Naive thymus-derived CD8-positive, alpha-beta T cell (primary cell): ENCODE results near the gene RASA2. TPM values are rescaled to one million over a fixed set of nuclear protein-coding genes. Genes with fewer than 3 reads are reported as not detected.
"Not testable (repeated sequence)": the region's sequence is repeated elsewhere in the genome, so short reads cannot be mapped to it uniquely, and the experiment has no call there.

ENCODE experiments used
- ATAC-seq, 2 donors: fragments of 150-1000 bp; cut with Tn5 transposase in 1 of 2; sonication (Bioruptor Pico), chemical (Tn5 transposase) in 1 of 2; 1 replicate in 1 of 2; 2 replicates in 1 of 2; pipeline ENCODE4 v1.10.0; 2021; ENCODE audit warnings: mild to moderate bottlenecking in 2 of 2, moderate library complexity in 2 of 2
- POLR2A ChIA-PET: fragments of 350-600 bp; sonication (Branson Sonifier 250); formaldehyde crosslinking; loops from one replicate; lab custom pipeline; 2021; ENCODE audit warnings: antibody characterized with exemption; lab: Charles Lee
- DNase-seq, 10 donors: peaks; one replicate each; pipeline versions ENCODE4 v3.0.0 to v3.0.0-alpha.2; 2020 to 2022
- H3K27ac Mint-ChIP-seq, 10 donors: one replicate each; pipeline ENCODE4 v1.8.0; 2020 to 2022; ENCODE audit warnings: mild to moderate bottlenecking in 10 of 10, mixed read lengths in 10 of 10, moderate library complexity in 4 of 10, inconsistent platforms in 1 of 10
- H3K27me3 Mint-ChIP-seq, 5 donors: one replicate each; pipeline ENCODE4 v1.8.0; 2021 to 2022; ENCODE audit warnings: mixed read lengths in 5 of 5
- H3K36me3 Mint-ChIP-seq, 3 donors: one replicate each; pipeline ENCODE4 v1.8.0; 2020 to 2022; ENCODE audit warnings: mixed read lengths in 3 of 3, mild to moderate bottlenecking in 2 of 3, inconsistent platforms in 1 of 3
- H3K4me1 Mint-ChIP-seq, 4 donors: one replicate each; pipeline ENCODE4 v1.8.0; 2021 to 2022; ENCODE audit warnings: mixed read lengths in 4 of 4
- H3K4me3 Mint-ChIP-seq, 10 donors: one replicate each; pipeline ENCODE4 v1.8.0; 2020 to 2022; ENCODE audit warnings: mild to moderate bottlenecking in 10 of 10, mixed read lengths in 10 of 10, moderate library complexity in 6 of 10, inconsistent platforms in 1 of 10
- H3K9me3 Mint-ChIP-seq, 9 donors: one replicate each; pipeline ENCODE4 v1.8.0; 2020 to 2022; ENCODE audit warnings: mixed read lengths in 9 of 9, mild to moderate bottlenecking in 3 of 9, inconsistent platforms in 1 of 9, moderate library complexity in 1 of 9
- polyA plus RNA-seq, 3 donors: library from polyadenylated mRNA; unstranded; fragments of 300-500 nt; fragmentation: Illumina TruSeq; gene quantifications; one replicate each; pipeline ENCODE4 v1.2.3, GENCODE V29; 2021
- total RNA-seq, 8 experiments: library from RNA in 2 of 8; stranded (reverse) in 2 of 8; gene quantifications; one replicate each; pipeline ENCODE4 v1.2.3 and lab custom pipeline; 2021 to 2026

RASA2 gene
- total and polyA plus RNA-seq, 5 experiments from 2014 or later = 55.0 to 124 (median 66.8) TPM

DNA sequence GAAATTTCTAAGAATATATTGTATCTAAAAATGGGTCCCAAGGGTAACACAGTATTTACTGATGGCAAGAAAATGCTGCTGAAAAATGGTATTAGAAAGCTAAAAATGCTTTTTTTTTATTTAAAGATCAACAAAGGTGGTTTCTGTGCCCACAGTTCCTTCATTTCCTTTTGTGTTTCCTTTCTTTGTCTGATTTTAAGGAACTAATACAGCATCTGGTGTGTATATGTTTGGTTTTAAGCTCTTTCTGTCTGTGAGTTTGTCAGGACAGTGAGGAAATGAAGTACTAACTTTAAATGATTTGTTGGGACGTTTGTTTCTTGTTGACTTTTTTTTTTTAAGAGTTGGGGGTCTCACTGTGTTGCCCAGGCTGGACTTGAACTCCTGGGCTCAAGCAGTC, 38.2 kb downstream of the RASA2 start:
- Mint-ChIP-seq H3K27ac (peak overlapping the region; percentile 60 to 92 (median 87)), H3K9me3 (no peaks in the 10 kb centered on the region), H3K27me3 (no peaks in the 10 kb centered on the region), H3K4me3 (peak overlapping the region in 7 of 10 donors; percentile 8 to 54 (median 33)), H3K36me3 (peaks cover 0 to 54% (median 12%) of the 10 kb centered on the region in 3 donors), H3K4me1 (peaks cover 40 to 84% (median 71%) of the 10 kb centered on the region in 4 donors)
- ATAC-seq = no peak
- POLR2A ChIA-PET = interaction anchor here (1.0 to 3.2 kb wide), 6 partner anchors 9 to 38 kb away, joined by 3 to 20 read pairs (median 4); partner anchors contain the start of gene RASA2
- no peak for DNase-seq

DNA sequence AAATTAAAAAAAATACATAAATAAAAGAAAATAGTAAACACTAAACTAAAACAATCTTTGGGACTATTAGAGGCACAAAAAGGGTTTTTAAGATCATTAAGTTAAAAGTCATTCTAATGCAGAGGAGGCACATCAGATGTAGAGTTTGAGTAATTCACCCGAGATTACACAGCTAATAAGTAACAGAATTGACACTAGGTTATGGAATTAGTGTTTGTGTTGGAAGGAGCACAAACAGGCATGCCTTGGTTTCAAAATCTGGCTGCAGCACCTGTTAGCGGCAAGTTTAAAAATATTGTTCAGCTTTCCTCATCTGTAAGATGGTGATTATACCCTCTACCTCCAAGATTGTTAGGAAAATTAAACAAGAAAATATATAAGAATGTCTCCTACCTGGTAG, 39.0 kb downstream of the RASA2 start:
- peaks cover 38 to 86% (median 73%) of the 10 kb centered on the region in 4 donors for H3K4me1 Mint-ChIP-seq
- no peaks in the 10 kb centered on the region for H3K9me3 Mint-ChIP-seq
- peak overlapping the region; percentile 76 to 94 (median 91) for H3K27ac Mint-ChIP-seq
- no peak for DNase-seq
- peak overlapping the region in 6 of 10 donors; percentile 52 to 71 (median 60) for H3K4me3 Mint-ChIP-seq
- peaks cover 0 to 50% (median 12%) of the 10 kb centered on the region in 3 donors for H3K36me3 Mint-ChIP-seq
- POLR2A ChIA-PET = interaction anchor here (0.6 to 3.2 kb wide), 5 partner anchors 9 to 872 kb away, joined by 3 to 20 read pairs (median 4); partner anchors contain the start of gene RASA2
- no peaks in the 10 kb centered on the region for H3K27me3 Mint-ChIP-seq
- ATAC-seq = no peak

DNA sequence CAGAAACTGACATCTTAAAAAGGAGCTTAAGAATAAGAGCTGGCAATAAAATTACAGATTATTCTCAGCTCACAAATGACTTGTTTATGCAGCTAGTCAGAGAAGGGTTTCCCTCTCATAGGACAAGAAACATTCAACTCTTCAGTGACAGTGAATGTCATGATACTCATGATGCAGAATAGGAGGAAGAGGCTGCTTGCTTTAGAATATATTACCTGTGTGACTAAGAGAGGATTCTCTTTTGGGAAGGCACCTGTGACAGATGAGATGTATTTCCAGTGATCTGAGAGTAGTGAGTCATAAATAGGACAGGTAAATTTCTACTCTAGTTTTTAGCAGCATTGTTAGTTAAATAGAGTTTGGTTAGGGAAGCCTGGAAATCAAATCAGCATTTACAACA, 39.9 kb downstream of the RASA2 start:
- peaks cover 0 to 46% (median 11%) of the 10 kb centered on the region in 3 donors for H3K36me3 Mint-ChIP-seq
- POLR2A ChIA-PET = interaction anchor here (3.2 kb wide), 1 partner anchor 40 kb away, joined by 20 read pairs; the partner anchor contains the start of gene RASA2
- no peak for DNase-seq
- ATAC-seq = no peak
- peak overlapping the region in 9 of 10 donors; percentile 11 to 71 (median 59) for H3K4me3 Mint-ChIP-seq
- H3K27ac Mint-ChIP-seq = peak overlapping the region; percentile 76 to 94 (median 91)
- peaks cover 34 to 85% (median 71%) of the 10 kb centered on the region in 4 donors for H3K4me1 Mint-ChIP-seq
- no peaks in the 10 kb centered on the region for H3K27me3 Mint-ChIP-seq
- H3K9me3 Mint-ChIP-seq = no peaks in the 10 kb centered on the region

DNA sequence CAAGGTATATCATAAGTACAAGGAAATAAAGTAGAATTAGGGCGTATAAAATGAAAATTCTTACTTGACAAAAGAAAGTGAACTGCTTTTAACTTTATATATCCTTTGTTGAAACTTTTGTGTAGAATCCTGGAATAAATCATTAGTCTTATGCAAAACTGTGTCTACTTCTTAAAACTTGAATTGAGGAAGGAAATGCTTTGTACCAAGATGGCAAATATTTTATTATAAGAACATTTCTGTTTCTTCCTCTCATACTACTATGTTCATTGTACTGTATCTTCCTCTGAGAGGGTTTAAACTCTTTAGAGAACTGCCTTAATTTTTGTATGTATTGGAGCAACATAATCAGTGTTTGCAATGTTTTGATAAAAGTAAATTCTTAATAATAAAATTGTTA, 42.0 kb downstream of the RASA2 start:
- ATAC-seq (no peak), DNase-seq (no peak)
- H3K9me3 Mint-ChIP-seq = no peaks in the 10 kb centered on the region
- no peaks in the 10 kb centered on the region for H3K27me3 Mint-ChIP-seq
- H3K36me3 Mint-ChIP-seq = peaks cover 3 to 36% (median 11%) of the 10 kb centered on the region in 3 donors
- peak overlapping the region in 8 of 10 donors; percentile 29 to 73 (median 46) for H3K4me3 Mint-ChIP-seq
- POLR2A ChIA-PET = no interaction called here
- peak overlapping the region; percentile 44 to 96 (median 92) for H3K27ac Mint-ChIP-seq
- peaks cover 32 to 87% (median 76%) of the 10 kb centered on the region in 4 donors for H3K4me1 Mint-ChIP-seq

DNA sequence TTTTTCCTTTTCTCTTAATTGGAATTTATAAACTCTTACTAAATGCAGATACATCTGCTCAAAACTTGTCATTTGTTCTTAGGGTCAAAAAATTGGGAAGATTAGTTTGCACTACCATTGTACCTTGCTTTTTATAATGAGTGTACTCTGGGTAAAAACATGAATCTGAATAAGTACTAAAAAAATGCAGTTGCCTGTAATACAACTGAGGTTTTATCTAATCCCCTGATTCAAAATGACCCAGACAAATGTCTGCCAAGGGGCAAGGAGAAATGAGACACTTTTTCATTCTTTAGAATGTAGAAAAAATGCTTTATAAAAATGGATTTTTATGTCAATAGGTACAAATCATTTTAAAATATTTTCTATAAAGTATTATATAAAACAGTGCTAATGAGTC, 42.4 kb downstream of the RASA2 start:
- Mint-ChIP-seq H3K4me1 (peaks cover 31 to 87% (median 78%) of the 10 kb centered on the region in 4 donors), H3K27me3 (no peaks in the 10 kb centered on the region), H3K4me3 (peak overlapping the region in 9 of 10 donors; percentile 19 to 83 (median 65)), H3K36me3 (peaks cover 5 to 35% (median 15%) of the 10 kb centered on the region in 3 donors), H3K27ac (peak overlapping the region; percentile 80 to 97 (median 93)), H3K9me3 (no peaks in the 10 kb centered on the region)
- no peak for DNase-seq
- POLR2A ChIA-PET = no interaction called here
- no peak for ATAC-seq

DNA sequence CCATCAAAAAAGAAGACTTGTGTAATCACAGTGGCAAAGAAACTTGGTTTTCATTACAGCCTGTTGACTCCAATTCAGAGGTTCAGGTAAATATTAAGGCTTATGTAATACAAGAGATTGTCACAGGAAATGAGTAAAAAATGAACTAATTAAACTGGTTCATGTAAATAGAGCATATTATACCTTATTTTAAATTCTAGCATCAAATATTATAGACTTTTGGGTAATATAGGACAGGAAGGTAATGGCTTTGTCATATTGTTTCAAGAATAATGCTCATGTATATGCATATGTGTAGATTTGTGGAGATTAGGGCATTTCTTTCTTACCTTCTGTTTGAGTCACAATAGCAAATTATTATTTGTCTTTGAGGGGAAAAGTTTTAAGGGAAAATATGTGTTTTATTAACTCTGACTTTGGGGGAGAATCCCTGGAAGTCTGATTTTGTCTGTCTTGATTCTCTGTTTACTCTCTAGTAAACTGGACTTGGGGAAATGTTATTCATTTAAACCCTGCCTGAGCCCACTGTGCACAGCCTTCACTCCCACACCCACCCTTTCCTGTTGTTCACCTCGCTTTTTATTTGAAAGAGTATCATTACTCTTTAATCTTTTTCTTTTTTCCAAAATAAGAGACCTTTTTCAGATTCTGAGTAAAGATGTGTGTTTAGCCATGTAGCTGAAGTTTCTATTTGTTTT, 43.0 kb downstream of the RASA2 start:
- Mint-ChIP-seq H3K27me3 (no peaks in the 10 kb centered on the region), H3K27ac (peak overlapping the region; percentile 80 to 97 (median 94)), H3K4me3 (peak overlapping the region; percentile 41 to 86 (median 78)), H3K9me3 (no peaks in the 10 kb centered on the region), H3K36me3 (peaks cover 5 to 33% (median 16%) of the 10 kb centered on the region in 3 donors), H3K4me1 (peaks cover 31 to 81% (median 73%) of the 10 kb centered on the region in 4 donors)
- peak; percentile 88 to 92 for ATAC-seq
- POLR2A ChIA-PET = interaction anchor here (1.0 to 3.4 kb wide), 5 partner anchors 28 to 347 kb away, joined by 3 to 30 read pairs (median 3); partner anchors contain the start of gene RASA2
- peak in 7 of 10 donors; percentile 15 to 70 (median 35) for DNase-seq

DNA sequence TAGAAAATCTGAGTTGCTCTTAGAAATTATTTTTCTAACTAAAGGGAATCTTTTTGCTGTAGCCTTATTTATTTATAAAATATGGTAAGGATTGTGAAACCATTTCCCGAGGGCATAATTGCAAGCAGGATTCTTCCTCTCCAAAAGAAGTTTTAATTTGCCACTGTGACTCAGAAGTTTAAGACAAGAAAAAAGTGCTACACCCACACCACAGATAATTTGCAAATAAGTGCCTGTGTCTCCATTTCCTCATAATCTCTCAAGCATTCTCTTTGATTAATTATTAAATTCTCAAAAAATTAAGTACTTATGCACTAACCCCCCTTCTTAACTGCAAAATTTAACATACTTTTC, 43.6 kb downstream of the RASA2 start:
- peaks cover 0 to 4% (median 2%) of the 10 kb centered on the region in 9 donors for H3K9me3 Mint-ChIP-seq
- DNase-seq = no peak
- peak overlapping the region; percentile 80 to 97 (median 94) for H3K27ac Mint-ChIP-seq
- no peaks in the 10 kb centered on the region for H3K27me3 Mint-ChIP-seq
- ATAC-seq = peak in 1 of 2 donors; percentile 28
- peak overlapping the region; percentile 41 to 86 (median 78) for H3K4me3 Mint-ChIP-seq
- H3K36me3 Mint-ChIP-seq = peaks cover 9 to 34% (median 19%) of the 10 kb centered on the region in 3 donors
- POLR2A ChIA-PET = interaction anchor here (1.0 to 3.4 kb wide), 5 partner anchors 27 to 346 kb away, joined by 3 to 30 read pairs (median 3); partner anchors contain the start of gene RASA2
- peaks cover 27 to 78% (median 70%) of the 10 kb centered on the region in 4 donors for H3K4me1 Mint-ChIP-seq

DNA sequence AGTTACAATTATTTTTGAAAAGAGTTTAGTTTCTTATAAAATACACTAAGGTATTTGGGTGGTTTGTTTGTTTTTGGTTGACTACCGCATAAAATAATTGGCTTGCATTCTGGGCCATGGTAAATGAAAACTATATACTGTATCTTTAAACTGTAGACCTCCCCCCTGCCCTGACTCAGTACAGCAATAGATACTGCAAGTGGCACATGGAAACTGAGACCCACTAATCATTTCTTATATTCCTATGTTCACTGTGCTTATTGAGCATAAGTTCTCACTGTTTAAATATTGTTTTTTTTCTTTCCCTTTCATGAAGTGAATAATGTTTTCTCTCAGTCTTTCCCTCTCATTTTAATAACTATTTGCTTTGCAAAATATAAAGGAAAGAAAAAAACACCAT, 45.8 kb downstream of the RASA2 start:
- Mint-ChIP-seq H3K36me3 (peaks cover 24 to 46% (median 33%) of the 10 kb centered on the region in 3 donors), H3K4me1 (peaks cover 20 to 73% (median 63%) of the 10 kb centered on the region in 4 donors), H3K9me3 (peaks cover 4 to 12% (median 6%) of the 10 kb centered on the region in 9 donors), H3K27ac (peak overlapping the region; percentile 6 to 89 (median 47)), H3K27me3 (no peaks in the 10 kb centered on the region), H3K4me3 (peak overlapping the region in 5 of 10 donors; percentile 3 to 58 (median 34))
- DNase-seq = no peak
- POLR2A ChIA-PET = interaction anchor here (3.4 kb wide), 1 partner anchor 46 kb away, joined by 30 read pairs; the partner anchor contains the start of gene RASA2
- ATAC-seq = no peak

DNA sequence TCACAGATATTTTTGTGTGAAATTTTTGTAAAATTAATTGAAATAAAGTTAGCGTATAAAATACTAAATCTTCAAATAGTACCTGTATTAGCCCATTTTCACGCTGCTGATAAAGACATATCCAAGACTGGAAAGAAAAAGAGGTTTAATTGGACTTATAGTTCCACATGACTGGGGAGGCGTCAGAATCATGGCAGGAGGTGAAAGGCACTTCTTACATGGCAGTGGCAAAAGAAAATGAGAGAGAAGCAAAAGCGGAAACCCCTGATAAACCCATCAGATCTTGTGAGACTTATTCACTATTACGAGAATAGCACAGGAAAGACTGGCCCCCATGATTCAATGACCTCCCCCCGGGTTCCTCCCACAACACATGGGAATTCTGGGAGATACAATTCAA, 49.2 kb downstream of the RASA2 start:
- H3K9me3 Mint-ChIP-seq = peaks cover 4 to 12% (median 6%) of the 10 kb centered on the region in 9 donors
- peak overlapping the region in 1 of 10 donors; percentile 43 for H3K4me3 Mint-ChIP-seq
- peaks cover 19 to 63% (median 58%) of the 10 kb centered on the region in 4 donors for H3K4me1 Mint-ChIP-seq
- peaks cover 24 to 57% (median 33%) of the 10 kb centered on the region in 3 donors for H3K36me3 Mint-ChIP-seq
- H3K27ac Mint-ChIP-seq = peak overlapping the region in 3 of 10 donors; percentile 43 to 87 (median 49)
- DNase-seq, ATAC-seq, H3K27me3 Mint-ChIP-seq: not testable (repeated sequence)
- POLR2A ChIA-PET = interaction anchor here (0.6 kb wide), 1 partner anchor 15 kb away, joined by 4 read pairs; no protein-coding TSS in a partner anchor

DNA sequence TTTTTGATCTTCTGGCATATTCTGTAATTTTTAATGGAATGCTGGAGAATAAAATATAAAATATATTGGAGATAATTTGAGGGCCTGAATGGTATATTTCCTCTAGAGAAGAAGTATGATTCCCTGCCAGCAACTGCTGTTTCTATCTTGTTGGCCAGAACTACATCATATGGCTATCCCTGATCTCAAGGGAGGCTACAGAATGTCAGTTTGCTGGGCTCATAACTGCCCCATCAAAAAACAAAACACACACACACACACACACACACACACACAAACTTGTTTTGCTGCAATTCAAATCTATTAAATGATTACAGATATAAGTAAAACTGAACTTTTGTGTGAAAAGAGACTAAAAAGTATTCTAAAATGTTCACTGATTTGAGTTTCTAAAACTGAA, 51.0 kb downstream of the RASA2 start:
- DNase-seq = no peak
- Mint-ChIP-seq H3K36me3 (peaks cover 35 to 67% (median 42%) of the 10 kb centered on the region in 3 donors), H3K4me1 (peaks cover 17 to 64% (median 58%) of the 10 kb centered on the region in 4 donors), H3K9me3 (peaks cover 5 to 19% (median 10%) of the 10 kb centered on the region in 9 donors), H3K27ac (peak overlapping the region in 6 of 10 donors; percentile 22 to 66 (median 32)), H3K4me3 (no peak overlapping the region), H3K27me3 (no peaks in the 10 kb centered on the region)
- POLR2A ChIA-PET = no interaction called here
- no peak for ATAC-seq

DNA sequence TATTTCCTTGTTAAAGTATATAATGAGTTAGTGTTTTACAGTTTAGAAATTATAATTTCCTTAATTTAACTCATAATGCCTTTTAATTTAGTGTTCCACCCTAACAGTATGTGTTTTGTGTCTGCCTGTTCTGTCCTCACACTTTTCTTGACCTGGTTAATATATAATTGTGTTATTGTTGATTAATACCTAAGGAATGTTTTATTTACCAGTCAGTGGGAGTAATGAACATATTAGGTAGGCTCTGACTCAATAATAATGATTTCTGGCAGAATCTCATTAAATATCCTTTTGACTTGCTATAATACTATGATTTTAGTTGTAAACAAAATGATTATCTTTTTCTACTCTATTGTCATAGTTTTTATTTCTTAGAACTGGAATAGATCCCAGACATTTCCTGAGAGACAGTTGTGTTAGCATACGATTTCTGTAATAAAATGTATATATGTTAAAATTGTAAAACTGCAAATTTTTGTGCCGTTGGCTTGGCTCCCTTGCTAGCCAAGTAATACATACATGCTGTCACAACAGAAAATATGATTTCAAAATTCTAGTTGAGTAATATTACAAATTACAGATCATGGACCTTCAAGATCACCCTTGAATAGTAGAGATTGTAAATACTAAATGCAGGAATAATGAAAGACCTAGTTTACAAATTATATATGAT, 51.9 kb downstream of the RASA2 start:
- H3K27me3 Mint-ChIP-seq = no peaks in the 10 kb centered on the region
- no peak overlapping the region for H3K4me3 Mint-ChIP-seq
- POLR2A ChIA-PET = no interaction called here
- no peak for ATAC-seq
- peak overlapping the region in 6 of 10 donors; percentile 33 to 90 (median 58) for H3K27ac Mint-ChIP-seq
- peaks cover 16 to 55% (median 52%) of the 10 kb centered on the region in 4 donors for H3K4me1 Mint-ChIP-seq
- peaks cover 5 to 28% (median 18%) of the 10 kb centered on the region in 9 donors for H3K9me3 Mint-ChIP-seq
- peaks cover 41 to 74% (median 43%) of the 10 kb centered on the region in 3 donors for H3K36me3 Mint-ChIP-seq
- no peak for DNase-seq
